Colonic mucosa (tissue), 4 donors: Measurements from ENCODE around the gene C11orf97. TPM values are rescaled to one million over a fixed set of nuclear protein-coding genes. Genes with fewer than 3 reads are reported as not detected.
"Not testable (repeated sequence)": the region's sequence is repeated elsewhere in the genome, so short reads cannot be mapped to it uniquely, and the experiment has no call there.

Experiments
- DNase-seq: peaks from one replicate; pipeline ENCODE4 v3.0.0-alpha.2; 2020
- H3K27ac ChIP-seq: fragments of 200-600 bp; one replicate; pipeline ENCODE4 v1.8.0; 2021
- H3K27me3 ChIP-seq: fragments of 200-600 bp; one replicate; pipeline ENCODE4 v1.8.0; 2021
- H3K36me3 ChIP-seq: fragments of 200-600 bp; one replicate; pipeline ENCODE4 v1.8.0; 2021
- H3K4me1 ChIP-seq: fragments of 200-600 bp; one replicate; pipeline ENCODE4 v1.8.0; 2021; ENCODE audit warnings: mild to moderate bottlenecking
- H3K4me3 ChIP-seq: fragments of 200-600 bp; one replicate; pipeline ENCODE4 v1.8.0; 2021
- H3K9ac ChIP-seq, 2 donors: one replicate each; pipeline ENCODE4 v1.7.0; 2013; ENCODE audit warnings: control low read depth in 2 of 2, low read depth in 2 of 2, low read length in 2 of 2
- H3K9me3 ChIP-seq: fragments of 200-600 bp; one replicate; pipeline ENCODE4 v1.8.0; 2021
- CTCF ChIP-seq: fragments of 200-600 bp; IDR thresholded peaks from one replicate; pipeline ENCODE4 v1.8.0; 2022; ENCODE audit warnings: antibody characterized with exemption, mild to moderate bottlenecking
- intact Hi-C: fragments of 100-400 bp; cut with DNase I; formaldehyde crosslinking; loops from one replicate; pipeline ENCODE4 v1.14.1; 2022
- total RNA-seq, 2 donors: library from RNA; stranded (reverse); fragmentation: NEBNext Ultra II Directional in 1 of 2; extraction: Animal tissue kit (Norgen Biotek cat#: 25700) in 1 of 2; gene quantifications; one replicate each; pipeline ENCODE4 v1.2.1, GENCODE V29; 2021
- donor health status: healthy.
- donor health status: DM: no; HTN: no; CAD: no.
- donor health status: DM: no; HTN: no; CAD: no.

C11orf97 gene
- total RNA-seq, 2 donors from 2014 or later, result not detected

- no peaks in the 10 kb centered on the region for H3K4me1 ChIP-seq
- H3K4me3 ChIP-seq, result no peak overlapping the region
- H3K9ac ChIP-seq, result no peak overlapping the region
- H3K36me3 ChIP-seq, result no peaks in the 10 kb centered on the region
- no peak for DNase-seq
- H3K27me3 ChIP-seq, result no peaks in the 10 kb centered on the region
- H3K9me3 ChIP-seq, result no peaks in the 10 kb centered on the region
- H3K27ac ChIP-seq, result no peak overlapping the region
- peak; percentile 60 for TF ChIP-seq CTCF
- intact Hi-C loops, result loop anchor here (10.0 kb wide), 1 partner anchor 580 kb away; no protein-coding TSS in a partner anchor
Observed at GRCh38 chr11:94504689-94505293, 7.5 kb upstream of the C11orf97 start.

GRCh38 chr11:94506513-94506912, 5.7 kb upstream of the C11orf97 start:
- H3K9ac ChIP-seq, DNase-seq, H3K36me3 ChIP-seq, H3K4me1 ChIP-seq, H3K27ac ChIP-seq, H3K4me3 ChIP-seq, H3K27me3 ChIP-seq, H3K9me3 ChIP-seq: not testable (repeated sequence)
- intact Hi-C loops, result loop anchor here (10.0 kb wide), 1 partner anchor 582 kb away; no protein-coding TSS in a partner anchor

- no peak overlapping the region for H3K9ac ChIP-seq
- no peaks in the 10 kb centered on the region for H3K36me3 ChIP-seq
- DNase-seq, result no peak
- no peaks in the 10 kb centered on the region for H3K9me3 ChIP-seq
- no peaks in the 10 kb centered on the region for H3K27me3 ChIP-seq
- TF ChIP-seq CTCF, result no peak
- no peak overlapping the region for H3K27ac ChIP-seq
- H3K4me1 ChIP-seq, result no peaks in the 10 kb centered on the region
- H3K4me3 ChIP-seq, result no peak overlapping the region
- intact Hi-C loops, result loop anchor here (10.0 kb wide), 1 partner anchor 583 kb away; no protein-coding TSS in a partner anchor
Observed at GRCh38 chr11:94507485-94507884, 4.8 kb upstream of the C11orf97 start.

- peak; percentile 68 for DNase-seq
- Histone ChIP-seq H3K9me3 (no peaks in the 10 kb centered on the region), H3K27me3 (no peaks in the 10 kb centered on the region), H3K4me3 (peak overlapping the region; percentile 56), H3K9ac (no peak overlapping the region), H3K4me1 (no peaks in the 10 kb centered on the region), H3K36me3 (no peaks in the 10 kb centered on the region), H3K27ac (no peak overlapping the region)
- intact Hi-C loops, result no loop called here
- TF ChIP-seq CTCF, result no peak
Observed at GRCh38 chr11:94513091-94513490, 830 bp downstream of the C11orf97 start.

- H3K9ac ChIP-seq, result no peak overlapping the region
- H3K4me1 ChIP-seq, result no peaks in the 10 kb centered on the region
- intact Hi-C loops, result no loop called here
Observed at GRCh38 chr11:94515398-94515797, 3.1 kb downstream of the C11orf97 start.

More at GRCh38 chr11:94515398-94515797, 3.1 kb downstream of the C11orf97 start:
- Histone ChIP-seq H3K4me3 (no peak overlapping the region), H3K9me3 (no peaks in the 10 kb centered on the region), H3K27me3 (no peaks in the 10 kb centered on the region), H3K36me3 (no peaks in the 10 kb centered on the region), H3K27ac (no peak overlapping the region)
- DNase-seq, result no peak
- no peak for TF ChIP-seq CTCF
